Tibial nerve (tissue), 4 donors: ENCODE results near the gene GOLGA2.

Experiments
- EP300 ChIP-seq, 2 donors: sonication (generic); formaldehyde crosslinking; IDR thresholded peaks; one replicate each; pipeline ENCODE4 v1.6.1; 2017; ENCODE audit warnings: antibody characterized with exemption in 2 of 2, mild to moderate bottlenecking in 1 of 2
- POLR2A ChIP-seq, 2 donors: fragments of 450-650 bp; IDR thresholded peaks; one replicate each; pipeline ENCODE4 v1.6.1; 2017; ENCODE audit warnings: antibody characterized with exemption in 2 of 2, mild to moderate bottlenecking in 2 of 2, moderate library complexity in 2 of 2
- TF ChIP-seq, protein P1 (sequence below), 5 experiments: fragments of 200-600 bp in 3 of 5; fragments of 450-650 bp in 2 of 5; sonication (generic) in 3 of 5; IDR thresholded peaks; one replicate each; pipeline ENCODE4 v1.5.1; 2016 to 2019; ENCODE audit warnings: antibody characterized with exemption in 5 of 5, mild to moderate bottlenecking in 3 of 5, moderate library complexity in 2 of 5

DNA sequence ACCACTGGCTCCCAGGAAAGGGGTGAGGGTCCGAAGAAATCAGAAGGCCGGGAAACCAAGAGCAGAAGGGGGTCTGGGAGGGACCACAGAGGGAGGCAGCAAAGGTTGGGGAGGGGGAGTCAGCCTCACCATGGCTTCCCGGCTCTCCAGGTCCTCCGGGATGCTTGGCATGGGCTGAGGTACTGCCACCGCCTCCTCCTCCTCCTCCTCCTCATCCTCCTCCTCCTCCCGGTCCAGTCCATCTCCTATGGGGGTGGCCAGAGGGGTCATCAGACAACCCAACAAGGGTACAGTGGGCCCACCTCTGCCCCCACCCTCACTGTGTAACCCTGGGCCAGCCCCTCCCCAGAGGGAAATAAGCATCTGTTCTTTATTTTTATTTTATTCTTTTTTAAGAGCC is 17.5 kb downstream of the GOLGA2 start:
- TF ChIP-seq, protein P1, sequence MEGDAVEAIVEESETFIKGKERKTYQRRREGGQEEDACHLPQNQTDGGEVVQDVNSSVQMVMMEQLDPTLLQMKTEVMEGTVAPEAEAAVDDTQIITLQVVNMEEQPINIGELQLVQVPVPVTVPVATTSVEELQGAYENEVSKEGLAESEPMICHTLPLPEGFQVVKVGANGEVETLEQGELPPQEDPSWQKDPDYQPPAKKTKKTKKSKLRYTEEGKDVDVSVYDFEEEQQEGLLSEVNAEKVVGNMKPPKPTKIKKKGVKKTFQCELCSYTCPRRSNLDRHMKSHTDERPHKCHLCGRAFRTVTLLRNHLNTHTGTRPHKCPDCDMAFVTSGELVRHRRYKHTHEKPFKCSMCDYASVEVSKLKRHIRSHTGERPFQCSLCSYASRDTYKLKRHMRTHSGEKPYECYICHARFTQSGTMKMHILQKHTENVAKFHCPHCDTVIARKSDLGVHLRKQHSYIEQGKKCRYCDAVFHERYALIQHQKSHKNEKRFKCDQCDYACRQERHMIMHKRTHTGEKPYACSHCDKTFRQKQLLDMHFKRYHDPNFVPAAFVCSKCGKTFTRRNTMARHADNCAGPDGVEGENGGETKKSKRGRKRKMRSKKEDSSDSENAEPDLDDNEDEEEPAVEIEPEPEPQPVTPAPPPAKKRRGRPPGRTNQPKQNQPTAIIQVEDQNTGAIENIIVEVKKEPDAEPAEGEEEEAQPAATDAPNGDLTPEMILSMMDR (IDR thresholded peaks at IDR 0.05), result no peak
- TF ChIP-seq EP300 (IDR thresholded peaks at IDR 0.05) (no peak), POLR2A (IDR thresholded peaks at IDR 0.05) (no peak)
